ENCODE results near the gene RXYLT1. TPM values are rescaled to one million over a fixed set of nuclear protein-coding genes. Genes with fewer than 3 reads are reported as not detected.
A peak's percentile ranks its signal among the peaks of the same experiment; 100 is the strongest.
"Not testable (repeated sequence)": the region's sequence is repeated elsewhere in the genome, so short reads cannot be mapped to it uniquely, and the experiment has no call there.

Gene RXYLT1
- total RNA-seq, 2 donors from 2014 or later, result 14.7 to 20.9 TPM

DNA sequence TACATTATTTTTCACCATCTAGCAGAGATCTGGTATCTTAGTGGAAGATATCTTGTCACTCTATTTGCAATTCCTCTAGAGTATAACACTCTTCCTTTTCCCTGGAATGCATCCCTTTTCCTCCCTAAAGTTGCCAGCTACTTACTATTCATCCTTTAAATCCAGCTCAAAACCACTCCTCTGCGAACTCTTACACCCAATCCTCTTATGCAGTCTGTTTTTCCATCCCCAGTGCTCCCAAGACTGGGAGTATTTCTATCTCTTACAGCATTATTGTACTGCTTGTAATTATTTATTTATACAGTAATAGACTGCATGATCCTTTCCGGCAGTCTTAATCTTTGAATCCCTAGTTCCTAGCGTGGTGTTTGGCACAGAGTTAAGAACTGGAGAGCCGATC lies 61.9 kb downstream of the RXYLT1 start:
- H3K4me3 Mint-ChIP-seq, result no peak overlapping the region
- no peak for ATAC-seq
- no peaks in the 10 kb centered on the region for H3K36me3 Mint-ChIP-seq
- peaks cover 20 to 27% of the 10 kb centered on the region in 2 donors for H3K27me3 Mint-ChIP-seq
- no peak for DNase-seq (ENCODE audit: low spot score)
- no peak overlapping the region for H3K27ac Mint-ChIP-seq
- H3K4me1 Mint-ChIP-seq (ENCODE audit: low read depth in 2 of 2), result peaks cover 5% of the 10 kb centered on the region in 2 donors
- no peaks in the 10 kb centered on the region for H3K9me3 Mint-ChIP-seq

DNA sequence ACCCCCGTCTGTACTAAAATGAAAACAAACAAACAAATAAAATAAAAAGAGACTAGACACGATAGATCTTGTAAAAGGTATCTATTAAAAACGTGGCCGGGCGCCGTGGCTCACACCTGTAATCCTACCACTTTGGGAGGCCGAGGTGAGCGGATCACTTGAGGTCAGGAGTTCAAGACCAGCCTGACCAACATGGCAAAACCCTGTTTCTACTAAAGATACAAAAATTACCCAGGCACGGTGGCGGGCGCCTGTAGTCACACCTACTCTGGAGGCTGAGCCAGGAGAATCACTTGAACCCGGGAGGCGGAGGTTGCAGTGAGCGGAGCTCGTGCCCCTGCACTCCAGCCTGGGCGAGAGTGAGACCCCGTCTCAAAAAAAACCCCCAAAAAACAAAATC lies 63.0 kb downstream of the RXYLT1 start:
- not testable (repeated sequence) for H3K27ac Mint-ChIP-seq; H3K36me3 Mint-ChIP-seq; H3K9me3 Mint-ChIP-seq; DNase-seq (ENCODE audit: low spot score); ATAC-seq; H3K4me1 Mint-ChIP-seq (ENCODE audit: low read depth in 2 of 2)
- H3K4me3 Mint-ChIP-seq, result peak overlapping the region; percentile 63
- peaks cover 20 to 25% of the 10 kb centered on the region in 2 donors for H3K27me3 Mint-ChIP-seq

DNA sequence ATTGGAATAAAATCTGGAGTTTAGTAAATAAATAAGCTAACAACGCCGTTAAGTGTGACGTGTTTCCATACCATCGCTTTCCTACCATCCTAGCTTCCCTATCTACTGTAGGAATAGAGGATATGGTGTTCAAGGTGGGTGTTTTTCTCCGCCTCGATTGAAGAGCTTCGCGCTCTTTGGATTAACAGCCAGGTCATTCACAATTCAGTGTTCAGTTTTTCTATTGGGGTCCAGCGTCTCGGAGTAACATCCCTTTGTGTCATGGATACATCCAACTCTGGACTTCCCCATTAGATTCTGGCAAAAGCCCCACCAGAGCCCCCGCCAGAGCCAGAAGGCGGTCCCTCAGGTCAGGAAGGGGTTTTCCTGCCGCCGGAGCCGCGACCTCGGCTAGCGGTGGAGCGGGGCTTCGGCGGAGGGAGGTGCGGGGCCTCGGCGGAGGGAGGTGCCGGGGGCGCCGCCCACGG lies 63.6 kb downstream of the RXYLT1 start:
- Mint-ChIP-seq H3K9me3 (no peaks in the 10 kb centered on the region), H3K36me3 (no peaks in the 10 kb centered on the region), H3K27ac (peak overlapping the region in 1 of 2 donors; percentile 37), H3K27me3 (peaks cover 16 to 25% of the 10 kb centered on the region in 2 donors), H3K4me3 (peak overlapping the region; percentile 63), H3K4me1 (ENCODE audit: low read depth in 2 of 2) (peaks cover 5% of the 10 kb centered on the region in 2 donors)
- DNase-seq (ENCODE audit: low spot score) (no peak), ATAC-seq (no peak)

DNA sequence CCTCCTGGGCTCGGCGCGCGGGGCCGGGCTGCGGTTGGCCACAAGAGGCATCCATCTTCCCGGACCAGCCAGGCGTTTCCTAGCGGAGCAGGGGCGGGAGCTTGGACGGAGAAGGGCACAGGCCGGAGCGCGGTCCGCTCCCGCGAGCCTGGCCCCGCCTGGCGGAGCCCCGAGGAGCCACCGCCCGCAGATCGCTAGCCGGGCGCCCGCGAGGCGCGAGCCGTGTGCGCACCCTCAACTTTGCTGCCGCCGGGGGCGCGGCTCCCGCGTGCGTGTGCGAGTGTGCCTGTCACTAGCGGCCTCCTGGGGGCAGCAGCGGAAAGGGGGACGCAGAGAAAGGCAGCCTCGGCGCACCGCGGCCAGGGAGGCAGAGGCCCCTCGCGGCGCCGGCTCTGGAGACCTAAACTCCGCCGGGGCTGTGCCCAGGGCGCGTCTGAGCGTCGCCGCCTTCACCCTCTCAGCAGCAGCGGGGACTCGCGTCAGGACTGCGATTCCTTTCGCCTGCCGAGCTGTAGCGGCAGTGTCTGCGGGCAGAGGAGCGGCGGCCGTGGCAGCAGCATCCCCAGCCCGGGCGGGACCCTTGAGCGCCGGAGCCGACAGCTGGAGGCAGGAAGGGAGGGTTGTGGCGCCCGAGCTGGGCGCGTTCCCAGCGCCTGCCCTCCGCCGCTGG lies 64.1 kb downstream of the RXYLT1 start:
- H3K27ac Mint-ChIP-seq, result no peak overlapping the region
- no peak overlapping the region for H3K4me3 Mint-ChIP-seq
- H3K27me3 Mint-ChIP-seq, result peaks cover 16 to 25% of the 10 kb centered on the region in 2 donors
- H3K36me3 Mint-ChIP-seq, result no peaks in the 10 kb centered on the region
- DNase-seq (ENCODE audit: low spot score) (peak; percentile 77), ATAC-seq (peak; percentile 94 to 96)
- H3K9me3 Mint-ChIP-seq, result no peaks in the 10 kb centered on the region
- peaks cover 5% of the 10 kb centered on the region in 2 donors for H3K4me1 Mint-ChIP-seq (ENCODE audit: low read depth in 2 of 2)

DNA sequence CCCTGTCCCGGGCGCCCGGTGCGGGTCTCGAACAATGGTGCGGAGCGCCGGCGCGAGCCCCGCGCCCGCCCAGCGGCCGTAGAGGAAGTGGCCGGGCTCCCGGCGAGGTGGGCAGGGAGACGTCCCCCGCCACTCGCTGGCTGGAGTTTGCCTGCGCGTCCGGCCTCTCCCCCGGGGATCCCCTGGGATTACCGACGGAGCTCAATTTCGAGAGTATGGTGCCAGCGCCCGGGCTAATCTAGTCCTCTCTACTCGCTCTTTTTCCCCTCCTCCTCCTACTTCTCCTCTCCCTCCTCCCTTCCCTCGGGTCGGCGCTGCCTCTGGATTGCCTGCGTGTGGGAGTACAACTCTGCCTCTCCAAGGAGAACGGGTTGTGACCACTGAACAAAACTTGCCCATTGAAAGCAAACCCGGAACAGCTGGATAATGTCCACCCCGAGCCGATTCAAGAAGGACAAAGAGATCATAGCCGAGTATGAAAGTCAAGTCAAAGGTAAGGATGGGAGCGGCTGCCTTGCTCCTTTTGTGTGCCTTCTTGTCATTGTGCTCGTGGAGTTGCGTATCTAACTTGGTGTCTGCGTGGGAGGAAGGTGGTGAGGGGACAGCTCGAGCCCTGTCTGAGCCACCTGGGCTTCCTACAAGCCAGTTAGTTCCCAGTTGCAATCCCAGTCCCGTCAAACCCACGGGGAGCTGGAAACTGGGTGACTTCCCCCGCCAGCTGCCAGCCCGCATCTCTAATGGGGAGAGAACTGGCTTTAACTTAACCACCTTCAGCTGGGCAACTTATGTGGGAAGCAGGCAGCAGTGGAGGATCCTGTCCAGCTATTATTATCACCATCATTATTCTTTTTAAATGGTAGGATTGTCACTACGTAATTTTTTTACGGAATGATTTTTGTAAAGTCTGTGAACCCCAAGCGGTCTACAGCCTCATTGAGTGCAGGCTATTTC lies 65.0 kb downstream of the RXYLT1 start, which contains the start of gene SRGAP1:
Gene SRGAP1, plus strand, starts transcription at position 310 of the 951 bp plus-strand sequence. Its CDS starts 117 bp downstream, at position 427.
- peaks cover 5% of the 10 kb centered on the region in 2 donors for H3K4me1 Mint-ChIP-seq (ENCODE audit: low read depth in 2 of 2)
- peaks cover 13 to 25% of the 10 kb centered on the region in 2 donors for H3K27me3 Mint-ChIP-seq
- peak within 1 kb of the TSS; percentile 88 for H3K4me3 Mint-ChIP-seq
- no peaks in the 10 kb centered on the region for H3K9me3 Mint-ChIP-seq
- no peaks in the 10 kb centered on the region for H3K36me3 Mint-ChIP-seq
- DNase-seq (ENCODE audit: low spot score) (no peak), ATAC-seq (peak in 1 of 2 donors; percentile 41)
- peak within 1 kb of the TSS in 1 of 2 donors; percentile 62 for H3K27ac Mint-ChIP-seq

DNA sequence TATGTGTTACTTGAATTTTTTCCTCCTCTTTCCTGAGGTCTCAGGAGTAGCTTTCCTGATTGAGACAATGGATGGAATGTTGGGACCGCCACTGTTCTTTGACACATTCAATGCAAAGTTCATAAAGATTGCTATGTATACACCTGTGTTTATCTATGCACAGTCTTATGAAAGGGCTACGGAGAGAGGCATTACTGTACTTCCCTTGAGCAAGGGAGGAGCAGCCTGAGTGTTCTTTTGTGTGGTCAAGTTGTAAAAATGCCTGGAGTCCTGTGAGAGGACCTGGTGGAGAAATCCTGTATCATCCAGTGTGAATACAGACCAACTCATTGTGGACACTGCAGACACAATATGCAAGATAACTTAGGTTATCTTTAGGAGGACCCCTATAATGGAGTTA lies 66.0 kb downstream of the RXYLT1 start:
- ATAC-seq, result no peak
- no peak for DNase-seq (ENCODE audit: low spot score)
- Mint-ChIP-seq H3K9me3 (no peaks in the 10 kb centered on the region), H3K36me3 (no peaks in the 10 kb centered on the region), H3K27ac (no peak overlapping the region), H3K27me3 (peaks cover 13 to 25% of the 10 kb centered on the region in 2 donors), H3K4me3 (no peak overlapping the region), H3K4me1 (ENCODE audit: low read depth in 2 of 2) (peaks cover 5% of the 10 kb centered on the region in 2 donors)

DNA sequence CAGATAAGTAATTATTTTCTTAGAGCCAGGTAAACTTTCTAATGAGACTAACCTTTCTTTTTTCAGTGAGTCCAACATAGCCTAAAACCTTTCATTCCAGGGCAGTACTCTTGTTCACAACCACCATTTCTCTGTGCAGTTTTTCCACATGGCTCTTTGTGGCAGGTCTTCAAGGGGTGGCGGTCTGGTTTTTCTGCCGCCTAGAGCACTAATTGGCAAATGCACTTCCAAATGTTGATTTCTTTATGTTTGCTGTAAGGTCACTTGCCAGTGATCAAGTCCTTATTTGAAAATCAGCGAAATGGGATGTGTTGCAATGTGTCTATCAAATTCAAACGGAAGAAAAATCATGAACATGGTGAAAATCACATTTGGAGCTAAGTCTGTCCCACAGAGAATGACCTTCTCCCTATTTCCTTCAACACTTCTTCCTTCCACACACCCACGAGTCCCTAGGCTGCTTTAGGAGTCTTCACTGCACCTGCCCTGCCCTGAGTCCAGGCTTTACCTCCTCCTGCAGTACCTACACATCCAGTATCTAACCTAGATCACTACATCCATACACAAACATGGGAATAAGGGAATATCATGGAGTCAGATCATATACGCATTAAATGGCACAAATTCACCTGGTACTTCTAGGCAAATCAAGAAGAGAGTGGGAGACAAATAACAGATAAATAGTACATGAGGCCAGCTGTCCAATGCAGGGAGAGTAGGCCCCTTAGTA lies 66.7 kb downstream of the RXYLT1 start:
- Mint-ChIP-seq H3K27me3 (peaks cover 13 to 25% of the 10 kb centered on the region in 2 donors), H3K27ac (no peak overlapping the region), H3K4me3 (no peak overlapping the region)

DNA sequence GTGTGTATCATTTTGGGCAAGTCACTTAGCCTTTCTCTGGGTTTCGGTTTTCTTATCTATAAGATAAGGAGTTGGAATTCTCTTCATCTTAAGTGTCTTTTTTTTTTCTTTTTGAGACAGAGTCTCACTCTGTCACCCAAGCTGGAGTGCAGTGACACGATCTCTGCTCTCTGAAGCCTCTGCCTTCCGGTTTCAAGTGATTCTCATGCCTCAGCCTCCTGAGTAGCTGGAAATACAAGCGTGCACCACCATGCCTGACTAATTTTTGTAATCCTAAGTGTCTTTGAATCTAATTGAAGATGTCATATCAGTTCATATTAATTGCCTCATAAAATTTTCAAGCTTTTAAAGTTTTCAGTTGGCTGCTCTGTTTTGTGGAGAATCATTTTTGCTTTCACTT lies 68.7 kb downstream of the RXYLT1 start:
- no peak for DNase-seq (ENCODE audit: low spot score)
- H3K27ac Mint-ChIP-seq, result no peak overlapping the region
- H3K9me3 Mint-ChIP-seq, result no peaks in the 10 kb centered on the region
- H3K4me1 Mint-ChIP-seq (ENCODE audit: low read depth in 2 of 2), result peaks cover 5% of the 10 kb centered on the region in 2 donors
- no peak overlapping the region for H3K4me3 Mint-ChIP-seq
- peaks cover 13 to 25% of the 10 kb centered on the region in 2 donors for H3K27me3 Mint-ChIP-seq
- ATAC-seq, result no peak
- H3K36me3 Mint-ChIP-seq, result no peaks in the 10 kb centered on the region

More for the DNA sequence above, 66.7 kb downstream of the RXYLT1 start:
- Mint-ChIP-seq H3K4me1 (ENCODE audit: low read depth in 2 of 2) (peaks cover 5% of the 10 kb centered on the region in 2 donors), H3K36me3 (no peaks in the 10 kb centered on the region), H3K9me3 (no peaks in the 10 kb centered on the region)
- ATAC-seq (no peak), DNase-seq (ENCODE audit: low spot score) (no peak)

DNA sequence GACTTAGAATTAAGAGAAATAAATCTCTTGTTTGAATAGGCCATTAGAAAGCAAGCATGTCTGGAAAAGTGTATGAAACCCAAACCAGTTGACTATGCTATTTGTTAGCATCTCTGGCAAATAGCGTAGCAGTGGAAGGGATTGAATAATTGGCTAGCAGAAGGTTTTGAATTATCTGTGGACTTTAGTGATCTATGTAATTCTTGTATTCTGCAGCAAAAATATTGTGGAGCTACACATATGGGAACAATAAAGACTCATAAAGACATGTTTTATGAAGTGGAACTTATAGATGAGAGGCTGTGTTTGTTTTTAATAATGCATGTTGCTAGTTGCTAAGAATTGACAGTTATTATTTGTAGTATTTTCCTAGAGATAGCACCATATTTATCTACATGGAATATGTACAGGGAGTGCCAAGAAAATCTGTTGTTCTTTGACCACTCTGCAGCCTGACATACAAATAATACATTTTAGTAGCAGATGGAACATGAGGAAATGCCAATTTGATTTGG lies 69.5 kb downstream of the RXYLT1 start:
- DNase-seq (ENCODE audit: low spot score), result no peak
- peaks cover 5% of the 10 kb centered on the region in 2 donors for H3K4me1 Mint-ChIP-seq (ENCODE audit: low read depth in 2 of 2)
- no peak overlapping the region for H3K4me3 Mint-ChIP-seq
- no peaks in the 10 kb centered on the region for H3K9me3 Mint-ChIP-seq
- H3K27me3 Mint-ChIP-seq, result peaks cover 13 to 25% of the 10 kb centered on the region in 2 donors
- ATAC-seq, result no peak
- H3K36me3 Mint-ChIP-seq, result no peaks in the 10 kb centered on the region
- H3K27ac Mint-ChIP-seq, result no peak overlapping the region

DNA sequence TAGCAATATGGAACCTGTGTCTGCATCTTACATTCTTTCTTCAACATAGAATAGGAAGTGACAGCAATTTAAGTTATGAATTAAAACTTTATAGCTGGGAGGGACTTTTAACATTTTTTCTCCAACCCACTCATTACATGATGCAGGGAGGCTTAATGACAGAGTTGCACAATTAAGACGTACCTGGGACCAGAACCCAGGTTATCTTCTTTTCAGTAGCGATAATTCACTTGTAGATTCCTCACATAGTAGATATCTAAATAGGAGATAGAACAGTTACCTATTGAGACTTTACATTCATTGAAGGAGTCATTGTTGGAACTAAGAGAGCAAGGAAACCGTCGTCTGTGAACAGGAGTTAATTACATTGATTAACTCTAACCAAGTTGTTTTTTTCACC lies 69.9 kb downstream of the RXYLT1 start:
- no peak for DNase-seq (ENCODE audit: low spot score)
- no peaks in the 10 kb centered on the region for H3K9me3 Mint-ChIP-seq
- no peak for ATAC-seq
- peaks cover 11 to 23% of the 10 kb centered on the region in 2 donors for H3K27me3 Mint-ChIP-seq
- H3K27ac Mint-ChIP-seq, result no peak overlapping the region
- no peak overlapping the region for H3K4me3 Mint-ChIP-seq
- peaks cover 3% of the 10 kb centered on the region in 2 donors for H3K4me1 Mint-ChIP-seq (ENCODE audit: low read depth in 2 of 2)
- H3K36me3 Mint-ChIP-seq, result no peaks in the 10 kb centered on the region

DNA sequence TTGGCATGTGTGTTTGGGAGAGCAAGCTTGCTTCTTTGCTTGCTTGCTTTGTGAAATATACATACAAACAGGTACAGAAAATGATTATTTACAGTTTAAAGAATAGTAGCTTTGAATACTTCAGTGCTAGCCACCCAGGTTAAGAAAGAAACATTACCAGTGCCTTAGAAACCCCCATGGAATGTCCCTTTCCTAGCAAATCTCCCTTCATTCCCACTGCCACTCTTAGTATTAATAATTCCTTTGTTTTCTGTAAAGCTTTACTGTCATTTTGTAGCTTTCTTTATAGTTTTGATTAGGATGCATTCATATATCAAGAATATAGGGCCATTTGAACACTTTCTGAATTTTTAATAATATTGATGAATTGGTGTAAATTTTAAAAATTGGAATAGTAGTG lies 74.3 kb downstream of the RXYLT1 start:
- Mint-ChIP-seq H3K9me3 (no peaks in the 10 kb centered on the region), H3K27ac (no peak overlapping the region), H3K4me1 (ENCODE audit: low read depth in 2 of 2) (no peaks in the 10 kb centered on the region), H3K4me3 (no peak overlapping the region), H3K27me3 (peaks cover 2 to 19% of the 10 kb centered on the region in 2 donors), H3K36me3 (no peaks in the 10 kb centered on the region)
- DNase-seq (ENCODE audit: low spot score) (no peak), ATAC-seq (no peak)

DNA sequence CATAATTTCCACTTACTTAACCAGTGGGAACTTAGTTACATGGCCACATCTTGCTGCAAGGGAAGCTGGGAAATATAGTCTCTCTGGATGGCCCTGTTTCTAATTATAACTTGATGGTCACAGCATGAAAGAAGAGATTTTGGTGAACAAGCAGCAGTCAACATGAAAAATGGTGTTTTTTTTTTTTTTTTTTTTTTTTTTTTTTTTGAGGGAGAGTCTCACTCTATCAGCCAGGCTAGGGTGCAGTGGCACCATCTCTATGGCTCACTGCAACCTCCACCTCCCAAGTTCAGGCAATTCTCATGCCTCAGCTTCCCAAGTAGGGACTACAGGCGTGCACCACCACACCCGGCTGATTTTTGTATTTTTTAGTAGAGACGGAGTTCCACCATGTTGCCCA lies 75.6 kb downstream of the RXYLT1 start:
- Mint-ChIP-seq H3K9me3 (no peaks in the 10 kb centered on the region), H3K27me3 (peaks cover 5 to 19% of the 10 kb centered on the region in 2 donors), H3K36me3 (no peaks in the 10 kb centered on the region), H3K4me1 (ENCODE audit: low read depth in 2 of 2) (no peaks in the 10 kb centered on the region), H3K27ac (no peak overlapping the region), H3K4me3 (no peak overlapping the region)
- DNase-seq (ENCODE audit: low spot score), result no peak
- no peak for ATAC-seq
